MM.1S (cell line): ENCODE data around the gene DCBLD2.

ENCODE experiments used
- EZH2 ChIP-seq: fragments of 300-600 bp; sonication (generic); optimal IDR thresholded peaks from 2 replicates; pipeline ENCODE3; 2017; ENCODE audit warnings: low read depth, mild to moderate bottlenecking, antibody characterized with exemption, low read length, mixed read lengths
- TF ChIP-seq, protein P1 (sequence below): fragments of 300-600 bp; sonication (generic); IDR thresholded peaks from 2 replicates; pipeline ENCODE4 v1.5.1; 2016; ENCODE audit warnings: antibody characterized with exemption, low read length, mixed read lengths

DNA sequence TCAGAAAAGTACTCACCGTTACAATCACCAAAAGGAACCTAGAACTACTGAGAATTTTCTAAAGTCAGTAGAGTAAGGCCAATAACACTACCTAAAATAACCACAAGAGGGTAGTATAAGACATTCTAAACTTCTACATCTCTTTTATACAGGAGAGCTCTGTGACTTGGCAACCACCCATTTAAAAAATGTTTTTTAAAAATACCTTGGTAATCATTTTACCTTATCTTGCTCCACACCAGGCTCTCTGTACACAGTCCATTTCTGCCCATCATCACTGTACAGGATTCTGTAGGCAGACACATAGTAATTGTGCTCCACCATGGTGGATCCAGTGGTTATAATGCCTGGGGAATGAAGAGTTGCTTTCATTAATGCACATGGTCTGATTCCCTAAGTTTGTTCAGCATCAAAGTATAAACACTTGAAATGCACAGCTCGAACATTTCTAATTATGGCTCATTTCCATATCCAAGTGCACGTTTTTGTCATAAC, 83.9 kb downstream of the DCBLD2 start:
- TF ChIP-seq, protein P1, sequence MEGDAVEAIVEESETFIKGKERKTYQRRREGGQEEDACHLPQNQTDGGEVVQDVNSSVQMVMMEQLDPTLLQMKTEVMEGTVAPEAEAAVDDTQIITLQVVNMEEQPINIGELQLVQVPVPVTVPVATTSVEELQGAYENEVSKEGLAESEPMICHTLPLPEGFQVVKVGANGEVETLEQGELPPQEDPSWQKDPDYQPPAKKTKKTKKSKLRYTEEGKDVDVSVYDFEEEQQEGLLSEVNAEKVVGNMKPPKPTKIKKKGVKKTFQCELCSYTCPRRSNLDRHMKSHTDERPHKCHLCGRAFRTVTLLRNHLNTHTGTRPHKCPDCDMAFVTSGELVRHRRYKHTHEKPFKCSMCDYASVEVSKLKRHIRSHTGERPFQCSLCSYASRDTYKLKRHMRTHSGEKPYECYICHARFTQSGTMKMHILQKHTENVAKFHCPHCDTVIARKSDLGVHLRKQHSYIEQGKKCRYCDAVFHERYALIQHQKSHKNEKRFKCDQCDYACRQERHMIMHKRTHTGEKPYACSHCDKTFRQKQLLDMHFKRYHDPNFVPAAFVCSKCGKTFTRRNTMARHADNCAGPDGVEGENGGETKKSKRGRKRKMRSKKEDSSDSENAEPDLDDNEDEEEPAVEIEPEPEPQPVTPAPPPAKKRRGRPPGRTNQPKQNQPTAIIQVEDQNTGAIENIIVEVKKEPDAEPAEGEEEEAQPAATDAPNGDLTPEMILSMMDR = peak; percentile 70
- TF ChIP-seq EZH2 = no peak
